Measurements from ENCODE around the gene CCNA1.

Gene CCNA1

GRCh38 chr13:36454121-36454520 lies 21.8 kb downstream of the CCNA1 start:
- ATAC-seq: no peak

- no peak for ATAC-seq
These were observed 22.7 kb downstream of the CCNA1 start for GRCh38 chr13:36454987-36455386.

GRCh38 chr13:36456577-36456976 lies 24.3 kb downstream of the CCNA1 start:
- ATAC-seq: no peak

GRCh38 chr13:36461506-36461905 lies 29.2 kb downstream of the CCNA1 start:
- ATAC-seq: no peak

GRCh38 chr13:36475468-36475867 lies 43.2 kb downstream of the CCNA1 start:
- no peak for ATAC-seq

- ATAC-seq: no peak
These were observed 44.4 kb downstream of the CCNA1 start for GRCh38 chr13:36476661-36477060.

GRCh38 chr13:36480726-36481427 lies 48.6 kb downstream of the CCNA1 start:
- ATAC-seq: no peak

- ATAC-seq: no peak
These were observed 57.8 kb downstream of the CCNA1 start for GRCh38 chr13:36490055-36490454.
